SKM-1 treated with dmso at 0.1 percent for 144 hours (cell line): Measurements from ENCODE around the gene LASP1NB.

ENCODE experiments used
- DNase-seq: peaks from one replicate; lab custom pipeline; 2025; ENCODE audit not compliant: unreplicated experiment; lab: John Stamatoyannopoulos, UW

The LASP1NB gene

GRCh38 chr17:38959508-38959907 is 34.1 kb downstream of the LASP1NB start:
- no peak for DNase-seq

- no peak for DNase-seq
Observed at GRCh38 chr17:38960402-38960801, 35.0 kb downstream of the LASP1NB start.

GRCh38 chr17:38961413-38961812 is 36.0 kb downstream of the LASP1NB start:
- DNase-seq: no peak

- DNase-seq: no peak
Observed at GRCh38 chr17:38967290-38967738, 41.9 kb downstream of the LASP1NB start, which contains the start of gene FBXO47. Gene FBXO47, minus strand, starts transcription at chr17:38967403. Its CDS starts 4,378 bp downstream, at chr17:38963025.

- no peak for DNase-seq
Observed at GRCh38 chr17:38969281-38969680, 43.9 kb downstream of the LASP1NB start.

- DNase-seq: no peak
Observed at GRCh38 chr17:38970128-38970527, 44.7 kb downstream of the LASP1NB start.

GRCh38 chr17:38970804-38971203 is 45.4 kb downstream of the LASP1NB start:
- no peak for DNase-seq

GRCh38 chr17:38976187-38976551 is 50.8 kb downstream of the LASP1NB start:
- peak; percentile 42 for DNase-seq

GRCh38 chr17:38978180-38978579 is 52.8 kb downstream of the LASP1NB start:
- DNase-seq: no peak
